Stimulated activated CD4-positive, alpha-beta T cell treated with anti-CD3 and anti-CD28 coated beads, Interleukin-15, amount 100 ng/mL, for 24 hours (primary cell): Measurements from ENCODE around the gene KCNK2.

Experiments
- DNase-seq: peaks from one replicate; pipeline ENCODE4 v3.0.0-alpha.2; 2020

KCNK2 gene

GRCh38 chr1:215262106-215262505, 179.6 kb downstream of the KCNK2 start:
- no peak for DNase-seq

- DNase-seq: no peak
These were observed 181.1 kb downstream of the KCNK2 start for GRCh38 chr1:215263636-215264035.

GRCh38 chr1:215264649-215265048, 182.1 kb downstream of the KCNK2 start:
- DNase-seq: no peak

GRCh38 chr1:215267495-215267894, 185.0 kb downstream of the KCNK2 start:
- DNase-seq: no peak

- DNase-seq: no peak
These were observed 187.4 kb downstream of the KCNK2 start for GRCh38 chr1:215269955-215270354.

- no peak for DNase-seq
These were observed 191.4 kb downstream of the KCNK2 start for GRCh38 chr1:215273838-215274516.

- no peak for DNase-seq
These were observed 194.0 kb downstream of the KCNK2 start for GRCh38 chr1:215276582-215276981.

- no peak for DNase-seq
These were observed 195.0 kb downstream of the KCNK2 start for GRCh38 chr1:215277532-215277931.

GRCh38 chr1:215279682-215280081, 197.1 kb downstream of the KCNK2 start:
- no peak for DNase-seq

GRCh38 chr1:215282557-215282956, 200.0 kb downstream of the KCNK2 start:
- no peak for DNase-seq

GRCh38 chr1:215285013-215285800, 202.7 kb downstream of the KCNK2 start:
- DNase-seq: no peak
